ENCODE data around the gene ZNF236.
"Not testable (repeated sequence)": the region's sequence is repeated elsewhere in the genome, so short reads cannot be mapped to it uniquely, and the experiment has no call there.

ZNF236 gene

GRCh38 chr18:76941284-76941683 lies 118.9 kb downstream of the ZNF236 start:
- Histone ChIP-seq H3K36me3 (ENCODE audit: control insufficient read depth, insufficient read depth, low read length) (peaks cover 8% of the 10 kb centered on the region), H3K4me1 (ENCODE audit: control insufficient read depth, insufficient read depth, low read length) (no peaks in the 10 kb centered on the region), H3K9me3 (ENCODE audit: control insufficient read depth, insufficient read depth, low read length) (no peaks in the 10 kb centered on the region), H3K4me3 (ENCODE audit: low read depth, low read length) (no peak overlapping the region), H3K27me3 (ENCODE audit: control insufficient read depth, insufficient read depth, low read length) (no peaks in the 10 kb centered on the region), H3K9ac (ENCODE audit: low read depth, low read length) (no peak overlapping the region)

- no peaks in the 10 kb centered on the region for H3K4me1 ChIP-seq (ENCODE audit: control insufficient read depth, insufficient read depth, low read length)
- H3K9ac ChIP-seq (ENCODE audit: low read depth, low read length), result no peak overlapping the region
- peaks cover 11% of the 10 kb centered on the region for H3K36me3 ChIP-seq (ENCODE audit: control insufficient read depth, insufficient read depth, low read length)
- H3K27me3 ChIP-seq (ENCODE audit: control insufficient read depth, insufficient read depth, low read length), result no peaks in the 10 kb centered on the region
- no peaks in the 10 kb centered on the region for H3K9me3 ChIP-seq (ENCODE audit: control insufficient read depth, insufficient read depth, low read length)
- H3K4me3 ChIP-seq (ENCODE audit: low read depth, low read length), result no peak overlapping the region
Observed at GRCh38 chr18:76943542-76944339, 121.4 kb downstream of the ZNF236 start.

DNA sequence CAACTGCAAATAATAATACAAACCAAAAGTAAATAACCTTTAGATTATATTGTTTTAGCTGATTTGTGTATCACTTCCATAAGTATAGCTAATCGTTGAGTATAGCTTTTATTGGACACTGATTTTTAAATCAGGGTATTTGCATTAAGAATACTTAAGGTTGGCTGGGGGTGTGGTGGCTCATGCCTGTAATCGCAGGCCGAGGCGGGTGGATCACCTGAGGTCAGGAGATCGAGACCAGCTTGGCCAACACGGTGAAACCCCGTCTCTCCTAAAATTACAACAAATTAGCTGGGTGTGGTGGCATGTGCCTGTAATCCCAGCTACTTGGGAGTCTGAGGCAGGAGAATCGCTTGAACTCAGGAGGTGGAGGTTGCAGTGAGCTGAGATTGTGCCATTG lies 122.0 kb downstream of the ZNF236 start:
- not testable (repeated sequence) for H3K9me3 ChIP-seq (ENCODE audit: control insufficient read depth, insufficient read depth, low read length); H3K4me1 ChIP-seq (ENCODE audit: control insufficient read depth, insufficient read depth, low read length); H3K9ac ChIP-seq (ENCODE audit: low read depth, low read length); H3K4me3 ChIP-seq (ENCODE audit: low read depth, low read length); H3K36me3 ChIP-seq (ENCODE audit: control insufficient read depth, insufficient read depth, low read length); H3K27me3 ChIP-seq (ENCODE audit: control insufficient read depth, insufficient read depth, low read length)

DNA sequence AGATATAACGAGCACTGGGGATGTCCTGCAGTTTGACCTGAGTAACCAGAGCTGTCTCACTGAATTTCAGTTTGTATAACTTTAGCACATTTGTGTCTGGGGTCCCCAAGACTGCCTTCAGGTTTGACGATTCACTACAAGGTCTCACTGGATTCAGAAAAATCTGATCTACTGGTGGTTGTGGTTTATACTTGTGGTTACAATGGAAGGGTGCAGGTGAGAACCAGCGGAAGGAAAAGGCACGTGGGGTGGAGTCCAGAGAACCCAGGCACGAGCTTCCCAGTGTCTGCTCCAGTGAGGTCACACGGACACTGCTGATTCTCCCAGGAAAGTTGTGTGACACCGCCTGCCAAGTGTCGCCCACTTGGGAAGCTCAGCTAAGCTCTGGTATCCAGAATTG lies 126.0 kb downstream of the ZNF236 start:
- Histone ChIP-seq H3K9me3 (ENCODE audit: control insufficient read depth, insufficient read depth, low read length) (no peaks in the 10 kb centered on the region), H3K4me1 (ENCODE audit: control insufficient read depth, insufficient read depth, low read length) (no peaks in the 10 kb centered on the region), H3K9ac (ENCODE audit: low read depth, low read length) (no peak overlapping the region), H3K36me3 (ENCODE audit: control insufficient read depth, insufficient read depth, low read length) (peaks cover 4% of the 10 kb centered on the region), H3K4me3 (ENCODE audit: low read depth, low read length) (no peak overlapping the region), H3K27me3 (ENCODE audit: control insufficient read depth, insufficient read depth, low read length) (no peaks in the 10 kb centered on the region)

DNA sequence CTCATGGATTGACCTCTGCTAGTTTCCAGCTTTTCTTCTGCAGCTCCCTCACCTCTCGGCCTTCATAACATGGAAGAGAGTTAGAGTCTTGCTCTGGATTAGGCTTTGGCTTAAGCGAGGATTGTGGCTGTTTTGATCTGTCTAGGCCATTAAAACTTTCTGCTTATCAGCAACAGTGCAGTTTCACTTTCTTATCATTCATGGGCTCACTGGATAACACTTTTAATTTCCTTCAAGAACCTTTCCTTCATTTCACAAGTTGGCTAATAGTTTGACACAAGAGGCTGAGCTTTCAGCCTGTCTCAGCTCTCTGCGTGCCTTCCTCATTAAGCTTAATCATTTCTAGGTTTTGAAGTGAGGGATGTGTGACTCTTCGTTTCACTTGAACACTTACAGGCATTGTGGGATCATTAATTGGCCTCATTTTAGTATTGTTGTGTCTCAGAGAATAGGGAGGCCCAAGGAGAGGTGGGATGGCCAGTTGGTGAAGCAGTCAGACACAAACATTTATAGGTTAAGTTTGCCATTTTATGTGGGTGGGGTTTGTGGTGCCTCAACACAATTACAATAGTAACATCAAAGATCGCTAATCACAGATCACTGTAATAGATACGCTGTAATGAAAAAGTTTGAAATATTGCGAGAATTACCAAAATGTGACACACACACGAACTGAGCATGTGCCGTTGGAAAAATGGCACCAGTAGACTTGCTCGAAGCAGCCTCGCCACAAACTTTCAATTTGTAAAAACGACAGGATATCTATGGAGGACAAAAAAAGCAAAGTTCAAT lies 129.3 kb downstream of the ZNF236 start:
- H3K27me3 ChIP-seq (ENCODE audit: control insufficient read depth, insufficient read depth, low read length), result no peaks in the 10 kb centered on the region
- H3K4me3 ChIP-seq (ENCODE audit: low read depth, low read length), result no peak overlapping the region
- no peak overlapping the region for H3K9ac ChIP-seq (ENCODE audit: low read depth, low read length)
- H3K9me3 ChIP-seq (ENCODE audit: control insufficient read depth, insufficient read depth, low read length), result no peaks in the 10 kb centered on the region
- H3K4me1 ChIP-seq (ENCODE audit: control insufficient read depth, insufficient read depth, low read length), result no peaks in the 10 kb centered on the region
- peaks cover 11% of the 10 kb centered on the region for H3K36me3 ChIP-seq (ENCODE audit: control insufficient read depth, insufficient read depth, low read length)

DNA sequence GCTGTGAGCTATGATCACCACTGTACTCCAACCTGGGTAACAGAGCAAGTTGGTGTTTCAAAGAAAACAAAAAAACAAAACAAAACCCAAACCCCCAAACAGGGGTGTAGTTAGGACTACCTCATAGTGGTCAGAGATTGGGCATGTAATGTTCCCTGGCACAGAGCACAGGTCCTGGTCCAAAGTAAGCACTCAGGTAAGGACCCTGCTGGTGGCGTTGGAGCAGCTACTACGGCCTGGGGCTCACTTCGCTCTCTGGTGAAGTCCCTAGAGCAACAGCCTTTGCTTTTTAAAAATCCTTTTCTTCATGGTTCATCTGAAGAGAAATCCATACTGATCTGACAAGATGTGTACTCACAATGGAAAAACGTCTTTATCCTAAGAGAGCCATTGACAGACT lies 130.4 kb downstream of the ZNF236 start:
- Histone ChIP-seq H3K36me3 (ENCODE audit: control insufficient read depth, insufficient read depth, low read length) (peaks cover 11% of the 10 kb centered on the region), H3K9ac (ENCODE audit: low read depth, low read length) (no peak overlapping the region), H3K4me1 (ENCODE audit: control insufficient read depth, insufficient read depth, low read length) (no peaks in the 10 kb centered on the region), H3K4me3 (ENCODE audit: low read depth, low read length) (no peak overlapping the region), H3K27me3 (ENCODE audit: control insufficient read depth, insufficient read depth, low read length) (no peaks in the 10 kb centered on the region), H3K9me3 (ENCODE audit: control insufficient read depth, insufficient read depth, low read length) (no peaks in the 10 kb centered on the region)

- no peaks in the 10 kb centered on the region for H3K4me1 ChIP-seq (ENCODE audit: control insufficient read depth, insufficient read depth, low read length)
- no peaks in the 10 kb centered on the region for H3K9me3 ChIP-seq (ENCODE audit: control insufficient read depth, insufficient read depth, low read length)
- H3K27me3 ChIP-seq (ENCODE audit: control insufficient read depth, insufficient read depth, low read length), result no peaks in the 10 kb centered on the region
- peaks cover 11% of the 10 kb centered on the region for H3K36me3 ChIP-seq (ENCODE audit: control insufficient read depth, insufficient read depth, low read length)
- H3K4me3 ChIP-seq (ENCODE audit: low read depth, low read length), result no peak overlapping the region
- no peak overlapping the region for H3K9ac ChIP-seq (ENCODE audit: low read depth, low read length)
Observed at GRCh38 chr18:76953156-76953555, 130.8 kb downstream of the ZNF236 start.

DNA sequence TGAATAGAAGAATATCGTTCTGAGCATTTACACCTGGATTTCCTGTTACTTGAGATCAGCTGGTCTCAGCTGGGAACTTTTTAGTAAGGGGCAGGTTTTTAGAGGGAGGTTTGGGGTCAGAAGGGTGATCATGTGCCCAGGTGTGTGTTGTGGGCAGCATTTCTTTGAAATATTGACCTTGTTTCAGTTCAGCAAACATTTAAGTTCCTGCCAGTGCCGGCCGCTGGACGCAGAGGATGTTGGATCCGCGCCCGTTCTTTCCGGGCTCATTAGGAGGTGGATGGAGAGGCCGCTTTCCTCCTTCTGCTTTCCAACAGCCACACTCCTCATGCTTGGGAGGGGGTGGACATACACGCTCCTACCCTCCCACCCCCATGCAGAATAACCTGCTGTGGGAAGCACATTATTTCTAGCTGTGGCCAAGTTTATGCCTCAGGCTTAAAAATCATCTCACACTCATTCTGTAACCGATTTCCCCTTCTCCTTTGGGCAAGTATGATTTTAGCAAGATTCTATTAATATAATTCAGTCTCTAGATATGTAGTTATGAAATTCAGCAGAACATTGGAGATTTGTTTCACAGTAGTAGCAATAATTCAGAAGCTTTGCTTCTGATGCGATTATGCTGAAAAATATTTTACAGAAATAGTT lies 131.4 kb downstream of the ZNF236 start:
- no peak overlapping the region for H3K4me3 ChIP-seq (ENCODE audit: low read depth, low read length)
- no peaks in the 10 kb centered on the region for H3K9me3 ChIP-seq (ENCODE audit: control insufficient read depth, insufficient read depth, low read length)
- no peaks in the 10 kb centered on the region for H3K27me3 ChIP-seq (ENCODE audit: control insufficient read depth, insufficient read depth, low read length)
- H3K4me1 ChIP-seq (ENCODE audit: control insufficient read depth, insufficient read depth, low read length), result no peaks in the 10 kb centered on the region
- H3K9ac ChIP-seq (ENCODE audit: low read depth, low read length), result no peak overlapping the region
- H3K36me3 ChIP-seq (ENCODE audit: control insufficient read depth, insufficient read depth, low read length), result peaks cover 9% of the 10 kb centered on the region

GRCh38 chr18:76955524-76956170 lies 133.3 kb downstream of the ZNF236 start:
- Histone ChIP-seq H3K9ac (ENCODE audit: low read depth, low read length) (no peak overlapping the region), H3K36me3 (ENCODE audit: control insufficient read depth, insufficient read depth, low read length) (peaks cover 10% of the 10 kb centered on the region), H3K4me3 (ENCODE audit: low read depth, low read length) (no peak overlapping the region), H3K4me1 (ENCODE audit: control insufficient read depth, insufficient read depth, low read length) (no peaks in the 10 kb centered on the region), H3K27me3 (ENCODE audit: control insufficient read depth, insufficient read depth, low read length) (no peaks in the 10 kb centered on the region), H3K9me3 (ENCODE audit: control insufficient read depth, insufficient read depth, low read length) (no peaks in the 10 kb centered on the region)

- Histone ChIP-seq H3K4me3 (ENCODE audit: low read depth, low read length) (no peak overlapping the region), H3K4me1 (ENCODE audit: control insufficient read depth, insufficient read depth, low read length) (no peaks in the 10 kb centered on the region), H3K9ac (ENCODE audit: low read depth, low read length) (no peak overlapping the region), H3K36me3 (ENCODE audit: control insufficient read depth, insufficient read depth, low read length) (peaks cover 10% of the 10 kb centered on the region), H3K27me3 (ENCODE audit: control insufficient read depth, insufficient read depth, low read length) (no peaks in the 10 kb centered on the region), H3K9me3 (ENCODE audit: control insufficient read depth, insufficient read depth, low read length) (no peaks in the 10 kb centered on the region)
Observed at GRCh38 chr18:76956648-76957047, 134.3 kb downstream of the ZNF236 start.
